HCT116 (cell line): ENCODE results near the gene TRAPPC14. TPM values are rescaled to one million over a fixed set of nuclear protein-coding genes. Genes with fewer than 3 reads are reported as not detected.
A peak's percentile ranks its signal among the peaks of the same experiment; 100 is the strongest.

Source experiments
- ATAC-seq: fragments of 200-7000 bp; cut with Tn5 transposase; 2 replicates; pipeline ENCODE4 v1.9.1; 2020; ENCODE audit warnings: mild to moderate bottlenecking, moderate library complexity
- BruUV-seq: library from RNA; stranded (reverse); fragments of 400-500 nt; replicated peaks from 2 replicates; lab custom pipeline; 2021; lab: Mats Ljungman, UMichigan
- CTCF ChIA-PET: fragments of 300-600 bp; sonication (Branson Sonifier 250); formaldehyde crosslinking; loops from one replicate; lab custom pipeline; 2021; ENCODE audit warnings: antibody characterized with exemption; lab: Charles Lee
- POLR2A ChIA-PET: fragments of 300-600, 350-600 bp; sonication (Branson Sonifier 250); formaldehyde crosslinking; loops from one replicate; lab custom pipeline; 2021; ENCODE audit warnings: antibody characterized with exemption; lab: Charles Lee
- RAD21 ChIA-PET, 2 experiments: fragments of 300-600 bp; sonication (Branson Sonifier 250); formaldehyde crosslinking; loops; one replicate each; lab custom pipeline; 2023; ENCODE audit warnings: low total read pairs in 2 of 2; ENCODE audit not compliant: uncharacterized antibody in 2 of 2, unreplicated experiment in 2 of 2, low non-redundant PET in 1 of 2; lab: Charles Lee
- DNase-seq: peaks from one replicate; pipeline ENCODE4 v3.0.0-alpha.2; 2010; ENCODE audit warnings: low read depth, low spot score
- H2AFZ ChIP-seq: fragments of 200-600 bp; shearing (Covaris generic), sonication (generic); 2 replicates; pipeline ENCODE4 v1.6.1; 2017; ENCODE audit warnings: low read depth, mixed run types, mixed read lengths, antibody characterized with exemption, low read length; ENCODE audit not compliant: poor library complexity, severe bottlenecking
- H3K27ac ChIP-seq: 2 replicates; pipeline ENCODE4 v1.5.1; 2012; ENCODE audit warnings: low read depth, low read length
- H3K27me3 ChIP-seq: fragments of 200-600 bp; sonication (generic); 2 replicates; pipeline ENCODE4 v1.6.1; 2016; ENCODE audit warnings: mixed run types, low read length, mixed read lengths; ENCODE audit not compliant: insufficient read depth
- H3K36me3 ChIP-seq, 2 experiments: fragments of 200-500 bp in 1 of 2; fragments of 200-600 bp in 1 of 2; sonication (Bioruptor generic) in 1 of 2; sonication (generic) in 1 of 2; 2 replicates each; pipeline versions ENCODE4 v1.5.1 to v1.6.1; 2014 to 2016; ENCODE audit warnings: low read length in 2 of 2, inconsistent platforms in 1 of 2, mixed read lengths in 1 of 2, mixed run types in 1 of 2; ENCODE audit not compliant: insufficient read depth in 2 of 2, control insufficient read depth in 1 of 2
- H3K4me1 ChIP-seq, 2 experiments: fragments of 200-600 bp in 1 of 2; sonication (generic) in 1 of 2; 2 replicates each; pipeline versions ENCODE4 v1.5.1 to v1.6.1; 2012 to 2017; ENCODE audit warnings: low read length in 2 of 2, inconsistent platforms in 1 of 2, mild to moderate bottlenecking in 1 of 2, mixed read lengths in 1 of 2, mixed run types in 1 of 2, moderate library complexity in 1 of 2; ENCODE audit not compliant: insufficient read depth in 2 of 2, control insufficient read depth in 1 of 2
- H3K4me2 ChIP-seq: fragments of 200-600 bp; sonication (generic); 2 replicates; pipeline ENCODE4 v1.6.1; 2017; ENCODE audit warnings: mixed run types, low read length, mixed read lengths
- H3K4me3 ChIP-seq, 2 experiments: fragments of 200-600 bp in 1 of 2; sonication (generic) in 1 of 2; replicated peaks in 1 of 2; 2 replicates each; pipeline ENCODE4 v1.5.1; 2011 to 2016; ENCODE audit warnings: low read length in 2 of 2, control low read depth in 1 of 2, low read depth in 1 of 2, mild to moderate bottlenecking in 1 of 2, mixed read lengths in 1 of 2, mixed run types in 1 of 2
- H3K79me2 ChIP-seq: fragments of 200-600 bp; sonication (generic); 2 replicates; pipeline ENCODE4 v1.6.1; 2017; ENCODE audit warnings: mild to moderate bottlenecking, mixed run types, low read length, moderate library complexity, mixed read lengths; ENCODE audit not compliant: insufficient read depth
- H3K9ac ChIP-seq: fragments of 200-600 bp; sonication (generic); 2 replicates; pipeline ENCODE4 v1.6.1; 2016; ENCODE audit warnings: low read length, mixed read lengths
- H3K9me2 ChIP-seq: fragments of 200-600 bp; sonication (generic), shearing (Covaris generic); 2 replicates; pipeline ENCODE4 v1.6.1; 2017; ENCODE audit warnings: mixed run types, mild to moderate bottlenecking, moderate library complexity; ENCODE audit not compliant: insufficient read depth
- H3K9me3 ChIP-seq, 2 experiments: fragments of 200-500 bp in 1 of 2; fragments of 200-600 bp in 1 of 2; sonication (Bioruptor generic) in 1 of 2; sonication (generic) in 1 of 2; 2 replicates each; pipeline ENCODE4 v1.6.1; 2014 to 2017; ENCODE audit warnings: low read length in 2 of 2, mixed read lengths in 2 of 2, inconsistent platforms in 1 of 2, low read depth in 1 of 2, mild to moderate bottlenecking in 1 of 2, mixed run types in 1 of 2, moderate library complexity in 1 of 2; ENCODE audit not compliant: control insufficient read depth in 1 of 2, insufficient read depth in 1 of 2
- H4K20me1 ChIP-seq: fragments of 200-600 bp; sonication (generic), shearing (Covaris generic); 2 replicates; pipeline ENCODE4 v1.6.1; 2017; ENCODE audit warnings: mixed run types, mild to moderate bottlenecking, moderate library complexity; ENCODE audit not compliant: insufficient read depth
- ATF3 ChIP-seq: IDR thresholded peaks from 2 replicates; pipeline ENCODE4 v1.6.1; 2012
- CBX3 ChIP-seq: IDR thresholded peaks from 2 replicates; pipeline ENCODE4 v1.6.1; 2012; ENCODE audit warnings: low read depth
- CTCF ChIP-seq, 3 experiments: fragments of 200-600 bp in 1 of 3; sonication (generic) in 1 of 3; IDR thresholded peaks in 2 of 3; conservative IDR thresholded peaks in 1 of 3; 2 replicates each; pipeline ENCODE4 v1.5.1; 2012 to 2017; ENCODE audit warnings: low read depth in 2 of 3, low read length in 2 of 3, antibody characterized with exemption in 1 of 3, borderline replicate concordance in 1 of 3, control low read depth in 1 of 3, mild to moderate bottlenecking in 1 of 3, mixed read lengths in 1 of 3, mixed run types in 1 of 3, moderate library complexity in 1 of 3; ENCODE audit not compliant: insufficient read depth in 1 of 3
- EGR1 ChIP-seq: IDR thresholded peaks from 2 replicates; pipeline ENCODE4 v1.6.1; 2012; ENCODE audit warnings: low read depth
- ELF1 ChIP-seq: IDR thresholded peaks from 2 replicates; pipeline ENCODE4 v1.6.1; 2012; ENCODE audit warnings: low read depth, borderline replicate concordance
- EZH2 ChIP-seq: fragments of 200-600 bp; sonication (generic); IDR thresholded peaks from 2 replicates; pipeline ENCODE4 v1.6.1; 2017; ENCODE audit warnings: antibody characterized with exemption, mixed run types
- EZH2phosphoT487 ChIP-seq: fragments of 200-600 bp; IDR thresholded peaks from 2 replicates; pipeline ENCODE4 v1.6.1; 2018; ENCODE audit warnings: antibody characterized with exemption, borderline replicate concordance
- FOSL1 ChIP-seq: IDR thresholded peaks from 2 replicates; pipeline ENCODE4 v1.6.1; 2012; ENCODE audit warnings: low read depth
- MAX ChIP-seq: IDR thresholded peaks from 2 replicates; pipeline ENCODE4 v1.6.1; 2012
- POLR2AphosphoS5 ChIP-seq: IDR thresholded peaks from 2 replicates; pipeline ENCODE4 v1.6.1; 2011; ENCODE audit warnings: mild to moderate bottlenecking, low read depth, low read length, moderate library complexity
- RAD21 ChIP-seq: IDR thresholded peaks from 2 replicates; pipeline ENCODE4 v1.6.1; 2012; ENCODE audit warnings: low read depth, mild to moderate bottlenecking
- REST ChIP-seq: IDR thresholded peaks from 2 replicates; pipeline ENCODE4 v1.6.1; 2012; ENCODE audit warnings: low read depth
- SP1 ChIP-seq: IDR thresholded peaks from 2 replicates; pipeline ENCODE4 v1.6.1; 2012; ENCODE audit warnings: low read depth
- TCF7L2 ChIP-seq: IDR thresholded peaks from 2 replicates; pipeline ENCODE4 v1.7.0; 2011; ENCODE audit warnings: borderline replicate concordance, inconsistent platforms; ENCODE audit not compliant: insufficient read depth, insufficient read length; ENCODE audit errors: extremely low read depth
- ZBTB33 ChIP-seq: IDR thresholded peaks from 2 replicates; pipeline ENCODE4 v1.6.1; 2011; ENCODE audit warnings: mild to moderate bottlenecking, low read length, moderate library complexity; ENCODE audit not compliant: insufficient replicate concordance; ENCODE audit errors: extremely low read depth
- ZNF274 ChIP-seq: fragments of 200-500 bp; sonication (Bioruptor generic); IDR thresholded peaks from 2 replicates; pipeline ENCODE4 v1.6.1; 2014; ENCODE audit warnings: mild to moderate bottlenecking, low read depth, low read length, inconsistent platforms
- intact Hi-C: fragments of 100-400 bp; cut with micrococcal nuclease; formaldehyde crosslinking; loops from 2 replicates; pipeline ENCODE4 v1.10.0; 2022
- total RNA-seq: library from RNA; stranded (reverse); gene quantifications from one replicate; pipeline ENCODE4 v1.2.1, GENCODE V29; 2021; ENCODE audit not compliant: unreplicated experiment

The TRAPPC14 gene
- total RNA-seq, 1 experiment from 2014 or later = 23.2 TPM

GRCh38 chr7:100177045-100178001 lies 18.8 kb upstream of the TRAPPC14 start, which contains the start of the genes GPC2 and STAG3:
Gene GPC2, minus strand, starts transcription at chr7:100177381. Its CDS starts 182 bp downstream, at chr7:100177199.
Gene STAG3, plus strand, starts transcription at chr7:100177918. Its CDS starts 2,639 bp downstream, at chr7:100180557.
- ATAC-seq = peak; percentile 94
- no TSS peak for BruUV-seq
- Histone ChIP-seq H3K4me1 (peaks cover 3 to 12% of the 10 kb centered on the region in 2 experiments; a peak in 2 of 4 replicates), H4K20me1 (no peaks in the 10 kb centered on the region), H3K4me2 (peak within 1 kb of the TSS; percentile 91), H3K27me3 (no peaks in the 10 kb centered on the region), H3K79me2 (no peaks in the 10 kb centered on the region), H2AFZ (peak within 1 kb of the TSS; percentile 41), H3K27ac (peak within 1 kb of the TSS; percentile 42; the same call in 1 of the 2 replicates), H3K4me3 (peak within 1 kb of the TSS; percentile 72 to 85), H3K9me2 (no peaks in the 10 kb centered on the region), H3K9me3 (no peaks in the 10 kb centered on the region), H3K9ac (peak within 1 kb of the TSS; percentile 65), H3K36me3 (no peaks in the 10 kb centered on the region)
- POLR2A ChIA-PET = interaction anchor here (0.6 to 1.4 kb wide), 5 partner anchors 11 to 162 kb away, joined by 3 to 7 read pairs (median 4); partner anchors contain the start of genes LAMTOR4 and ZKSCAN1
- peak; percentile 93 for DNase-seq
- CTCF ChIA-PET = interaction anchor here (0.7 to 1.8 kb wide), 3 partner anchors 12 to 45 kb away, joined by 3 to 11 read pairs (median 3); no protein-coding TSS in a partner anchor
- RAD21 ChIA-PET = interaction anchor here in 1 of 2 experiments (0.6 to 0.7 kb wide), 2 partner anchors 12 to 124 kb away, joined by 3 to 5 read pairs; no protein-coding TSS in a partner anchor
- intact Hi-C loops = no loop called here
- TF ChIP-seq SP1 = no peak; the same call in 1 of the 2 replicates
- no peak for TF ChIP-seq FOSL1
- TF ChIP-seq EZH2phosphoT487 = no peak
- no peak for TF ChIP-seq RAD21
- no peak for TF ChIP-seq CTCF (IDR thresholded peaks at IDR 0.05 in 2 of 3, conservative IDR thresholded peaks at IDR 0.05 in 1 of 3; ENCODE audit: borderline replicate concordance in 1 of 3, insufficient read depth in 1 of 3, low read depth in 2 of 3, low read length in 2 of 3)
- TF ChIP-seq REST = no peak
- peak; percentile 86 for TF ChIP-seq POLR2AphosphoS5
- no peak for TF ChIP-seq ELF1
- no peak for TF ChIP-seq TCF7L2
- TF ChIP-seq MAX = peak; percentile 96
- TF ChIP-seq CBX3 = no peak; the same call in 1 of the 2 replicates
- 0 out of 2 replicates have a peak, but pooled peaks have one; percentile 44 for TF ChIP-seq EGR1
- TF ChIP-seq ZBTB33 = no peak
- TF ChIP-seq ATF3 = no peak
- TF ChIP-seq EZH2 = no peak
- no peak for TF ChIP-seq ZNF274
